Neural cell (in vitro differentiated cells): ENCODE measurements around the gene TBX19. TPM values are rescaled to one million over a fixed set of nuclear protein-coding genes. Genes with fewer than 3 reads are reported as not detected.
A peak's percentile ranks its signal among the peaks of the same experiment; 100 is the strongest.

Experiments used
- H2AFZ ChIP-seq: fragments of 200-600, 300-800 bp; sonication (generic), shearing (Covaris generic); 2 replicates; pipeline ENCODE4 v1.6.0; 2014; ENCODE audit warnings: low read depth, mild to moderate bottlenecking, antibody characterized with exemption, low read length, moderate library complexity
- H3F3A ChIP-seq: fragments of 200-600 bp; shearing (Covaris generic); 2 replicates; pipeline ENCODE4 v1.6.1; 2016; ENCODE audit warnings: mild to moderate bottlenecking, moderate library complexity, mixed read lengths, antibody characterized with exemption, low read length; ENCODE audit not compliant: insufficient read depth, poor library complexity, severe bottlenecking
- H3K27ac ChIP-seq: fragments of 200-600, 300-800 bp; sonication (generic), shearing (Covaris generic); 2 replicates; pipeline ENCODE4 v1.5.1; 2014; ENCODE audit warnings: mild to moderate bottlenecking, low read length, moderate library complexity
- H3K27me3 ChIP-seq: fragments of 300-800, 200-600 bp; sonication (generic), shearing (Covaris generic); 2 replicates; pipeline ENCODE4 v1.6.0; 2014; ENCODE audit warnings: mild to moderate bottlenecking, low read depth, low read length, moderate library complexity; ENCODE audit not compliant: insufficient read depth
- H3K36me3 ChIP-seq: fragments of 300-800, 200-600 bp; sonication (generic), shearing (Covaris generic); 2 replicates; pipeline ENCODE4 v1.5.1; 2014; ENCODE audit warnings: mild to moderate bottlenecking, antibody characterized with exemption, low read length, moderate library complexity; ENCODE audit not compliant: insufficient read depth
- H3K4me2 ChIP-seq: fragments of 300-800, 200-600 bp; sonication (generic), shearing (Covaris generic); 2 replicates; pipeline ENCODE4 v1.6.0; 2014; ENCODE audit warnings: mild to moderate bottlenecking, low read length
- H3K4me3 ChIP-seq: fragments of 300-800, 200-600 bp; sonication (generic), shearing (Covaris generic); 2 replicates; pipeline ENCODE4 v1.5.1; 2014; ENCODE audit warnings: mild to moderate bottlenecking, low read length, moderate library complexity
- H3K79me2 ChIP-seq: fragments of 200-600 bp; shearing (Covaris generic); replicated peaks from 2 replicates; pipeline ENCODE4 v1.6.0; 2014; ENCODE audit warnings: mild to moderate bottlenecking, low read length, moderate library complexity; ENCODE audit not compliant: insufficient read depth
- H3K9ac ChIP-seq: fragments of 300-800, 200-600 bp; sonication (generic), shearing (Covaris generic); 2 replicates; pipeline ENCODE4 v1.6.1; 2016; ENCODE audit warnings: mild to moderate bottlenecking, low read length, mixed read lengths
- H3K9me2 ChIP-seq: fragments of 200-600 bp; shearing (Covaris generic); 2 replicates; pipeline ENCODE4 v1.6.1; 2016; ENCODE audit warnings: mild to moderate bottlenecking, low read length, mixed read lengths; ENCODE audit not compliant: insufficient read depth
- H3K9me3 ChIP-seq: fragments of 200-600, 300-800 bp; sonication (generic), shearing (Covaris generic); 2 replicates; pipeline ENCODE4 v1.6.1; 2016; ENCODE audit warnings: mild to moderate bottlenecking, mixed run types, low read length, moderate library complexity, mixed read lengths
- H4K20me1 ChIP-seq: fragments of 200-600 bp; shearing (Covaris generic); 2 replicates; pipeline ENCODE4 v1.6.1; 2016; ENCODE audit warnings: mild to moderate bottlenecking, mixed run types; ENCODE audit not compliant: insufficient read depth
- EP300 ChIP-seq: fragments of 450-650 bp; conservative IDR thresholded peaks from 2 replicates; pipeline ENCODE4 v1.6.1; 2014; ENCODE audit warnings: antibody characterized with exemption, mild to moderate bottlenecking, moderate library complexity; ENCODE audit not compliant: poor library complexity, severe bottlenecking
- EZH2 ChIP-seq: fragments of 200-600, 300-800 bp; shearing (Covaris generic), sonication (generic); IDR thresholded peaks from 2 replicates; pipeline ENCODE4 v1.6.1; 2014; ENCODE audit warnings: antibody characterized with exemption, low read length, borderline replicate concordance, mild to moderate bottlenecking; ENCODE audit not compliant: insufficient read depth, poor library complexity, severe bottlenecking
- MXI1 ChIP-seq: fragments of 450-650 bp; conservative IDR thresholded peaks from 2 replicates; pipeline ENCODE4 v1.6.1; 2014; ENCODE audit warnings: antibody characterized with exemption, mild to moderate bottlenecking; ENCODE audit not compliant: poor library complexity, severe bottlenecking
- POLR2AphosphoS5 ChIP-seq: IDR thresholded peaks from 2 replicates; pipeline ENCODE4 v1.6.1; 2012
- RAD21 ChIP-seq: fragments of 450-650 bp; conservative IDR thresholded peaks from 2 replicates; pipeline ENCODE4 v1.6.1; 2014; ENCODE audit warnings: antibody characterized with exemption, mild to moderate bottlenecking, moderate library complexity
- SMC3 ChIP-seq: fragments of 450-650 bp; conservative IDR thresholded peaks from 2 replicates; pipeline ENCODE4 v1.6.1; 2014; ENCODE audit warnings: antibody characterized with exemption, mild to moderate bottlenecking, moderate library complexity; ENCODE audit not compliant: poor library complexity
- TAF1 ChIP-seq: IDR thresholded peaks from 2 replicates; pipeline ENCODE4 v1.6.1; 2012; ENCODE audit warnings: low read depth
- polyA plus RNA-seq: library from polyadenylated mRNA; depleted of rRNA; stranded (reverse); fragments of >200 nt; gene quantifications from 2 replicates; pipeline ENCODE4 v1.2.3, GENCODE V29; 2014
- TF ChIP-seq, protein P1 (sequence below): fragments of 450-650 bp; IDR thresholded peaks from 2 replicates; pipeline ENCODE4 v1.5.1; 2014; ENCODE audit warnings: antibody characterized with exemption, mild to moderate bottlenecking, moderate library complexity; ENCODE audit not compliant: poor library complexity, severe bottlenecking
- TF ChIP-seq, protein P2 (sequence below): IDR thresholded peaks from 2 replicates; pipeline ENCODE4 v1.6.1; 2012; ENCODE audit warnings: borderline replicate concordance

The TBX19 gene
- polyA plus RNA-seq, 1 donor from 2014 or later, result 0.42 TPM

DNA sequence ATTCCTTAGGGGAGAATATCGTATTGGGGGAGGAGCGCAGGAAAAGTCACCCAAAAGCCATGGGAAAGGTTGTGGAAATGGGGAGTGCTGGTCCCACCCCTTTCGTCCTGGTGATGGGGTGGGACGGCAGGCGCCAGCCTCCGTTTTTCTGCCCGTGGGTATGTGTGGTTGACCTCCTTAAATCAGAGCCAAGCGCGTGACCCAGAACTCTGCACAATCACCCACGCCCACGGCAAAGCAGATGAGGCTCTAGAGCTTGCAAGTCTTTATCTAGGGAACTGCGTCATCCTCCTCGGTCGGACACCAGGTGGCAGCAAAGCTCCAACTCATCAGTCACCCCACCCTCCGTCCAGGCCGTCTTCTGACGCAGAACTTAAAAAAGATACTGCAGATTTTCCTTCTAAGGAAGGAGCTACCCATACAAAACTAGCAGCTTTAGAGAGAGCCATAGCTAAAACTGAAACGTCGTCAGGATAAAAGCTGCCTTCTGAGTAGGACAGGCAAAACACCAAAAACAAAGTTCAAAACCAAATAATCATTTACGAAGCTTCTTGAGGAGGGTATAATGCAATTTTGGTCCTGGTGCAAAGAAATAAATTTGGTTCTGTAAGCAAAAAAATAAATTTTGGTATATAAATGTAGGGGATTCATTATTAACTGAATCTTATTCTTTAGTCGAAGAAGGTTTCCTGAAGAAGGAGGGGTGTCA, 62.0 kb downstream of the TBX19 start:
- Histone ChIP-seq H3K9ac (no peak overlapping the region), H2AFZ (no peak overlapping the region), H3K4me3 (no peak overlapping the region), H3K36me3 (no peaks in the 10 kb centered on the region), H3F3A (no peaks in the 10 kb centered on the region), H3K9me2 (no peaks in the 10 kb centered on the region), H3K79me2 (no peaks in the 10 kb centered on the region), H3K4me2 (no peak overlapping the region), H4K20me1 (no peaks in the 10 kb centered on the region), H3K9me3 (no peaks in the 10 kb centered on the region), H3K27me3 (no peaks in the 10 kb centered on the region), H3K27ac (no peak overlapping the region)
- TF ChIP-seq SMC3, result peak; percentile 96
- no peak for TF ChIP-seq EP300
- TF ChIP-seq, protein P1, sequence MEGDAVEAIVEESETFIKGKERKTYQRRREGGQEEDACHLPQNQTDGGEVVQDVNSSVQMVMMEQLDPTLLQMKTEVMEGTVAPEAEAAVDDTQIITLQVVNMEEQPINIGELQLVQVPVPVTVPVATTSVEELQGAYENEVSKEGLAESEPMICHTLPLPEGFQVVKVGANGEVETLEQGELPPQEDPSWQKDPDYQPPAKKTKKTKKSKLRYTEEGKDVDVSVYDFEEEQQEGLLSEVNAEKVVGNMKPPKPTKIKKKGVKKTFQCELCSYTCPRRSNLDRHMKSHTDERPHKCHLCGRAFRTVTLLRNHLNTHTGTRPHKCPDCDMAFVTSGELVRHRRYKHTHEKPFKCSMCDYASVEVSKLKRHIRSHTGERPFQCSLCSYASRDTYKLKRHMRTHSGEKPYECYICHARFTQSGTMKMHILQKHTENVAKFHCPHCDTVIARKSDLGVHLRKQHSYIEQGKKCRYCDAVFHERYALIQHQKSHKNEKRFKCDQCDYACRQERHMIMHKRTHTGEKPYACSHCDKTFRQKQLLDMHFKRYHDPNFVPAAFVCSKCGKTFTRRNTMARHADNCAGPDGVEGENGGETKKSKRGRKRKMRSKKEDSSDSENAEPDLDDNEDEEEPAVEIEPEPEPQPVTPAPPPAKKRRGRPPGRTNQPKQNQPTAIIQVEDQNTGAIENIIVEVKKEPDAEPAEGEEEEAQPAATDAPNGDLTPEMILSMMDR, result peak; percentile 90
- TF ChIP-seq MXI1, result no peak
- TF ChIP-seq RAD21, result peak; percentile 95
- TF ChIP-seq, protein P2, sequence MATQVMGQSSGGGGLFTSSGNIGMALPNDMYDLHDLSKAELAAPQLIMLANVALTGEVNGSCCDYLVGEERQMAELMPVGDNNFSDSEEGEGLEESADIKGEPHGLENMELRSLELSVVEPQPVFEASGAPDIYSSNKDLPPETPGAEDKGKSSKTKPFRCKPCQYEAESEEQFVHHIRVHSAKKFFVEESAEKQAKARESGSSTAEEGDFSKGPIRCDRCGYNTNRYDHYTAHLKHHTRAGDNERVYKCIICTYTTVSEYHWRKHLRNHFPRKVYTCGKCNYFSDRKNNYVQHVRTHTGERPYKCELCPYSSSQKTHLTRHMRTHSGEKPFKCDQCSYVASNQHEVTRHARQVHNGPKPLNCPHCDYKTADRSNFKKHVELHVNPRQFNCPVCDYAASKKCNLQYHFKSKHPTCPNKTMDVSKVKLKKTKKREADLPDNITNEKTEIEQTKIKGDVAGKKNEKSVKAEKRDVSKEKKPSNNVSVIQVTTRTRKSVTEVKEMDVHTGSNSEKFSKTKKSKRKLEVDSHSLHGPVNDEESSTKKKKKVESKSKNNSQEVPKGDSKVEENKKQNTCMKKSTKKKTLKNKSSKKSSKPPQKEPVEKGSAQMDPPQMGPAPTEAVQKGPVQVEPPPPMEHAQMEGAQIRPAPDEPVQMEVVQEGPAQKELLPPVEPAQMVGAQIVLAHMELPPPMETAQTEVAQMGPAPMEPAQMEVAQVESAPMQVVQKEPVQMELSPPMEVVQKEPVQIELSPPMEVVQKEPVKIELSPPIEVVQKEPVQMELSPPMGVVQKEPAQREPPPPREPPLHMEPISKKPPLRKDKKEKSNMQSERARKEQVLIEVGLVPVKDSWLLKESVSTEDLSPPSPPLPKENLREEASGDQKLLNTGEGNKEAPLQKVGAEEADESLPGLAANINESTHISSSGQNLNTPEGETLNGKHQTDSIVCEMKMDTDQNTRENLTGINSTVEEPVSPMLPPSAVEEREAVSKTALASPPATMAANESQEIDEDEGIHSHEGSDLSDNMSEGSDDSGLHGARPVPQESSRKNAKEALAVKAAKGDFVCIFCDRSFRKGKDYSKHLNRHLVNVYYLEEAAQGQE, result no peak
- no peak for TF ChIP-seq EZH2
- no peak for TF ChIP-seq POLR2AphosphoS5
- no peak for TF ChIP-seq TAF1

DNA sequence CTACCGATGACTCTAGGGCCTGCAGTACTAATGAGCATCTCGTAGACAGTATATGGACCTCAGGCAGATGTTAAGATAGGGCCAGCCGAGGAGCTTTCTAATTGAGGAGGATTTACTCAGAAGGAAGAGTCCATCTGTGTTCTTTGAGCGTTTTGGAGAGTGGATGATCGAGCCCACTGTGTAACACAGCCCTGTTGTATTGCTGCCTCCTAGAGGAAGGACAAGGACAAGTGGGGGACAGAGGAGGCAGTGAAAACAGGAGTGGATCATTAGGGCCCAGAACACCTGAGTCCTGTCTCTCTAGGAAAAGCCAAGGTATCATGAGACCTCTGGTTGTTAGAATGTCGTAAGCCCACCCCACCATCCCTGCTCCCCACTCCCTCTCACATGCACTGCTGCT, 62.9 kb downstream of the TBX19 start:
- Histone ChIP-seq H3K27me3 (no peaks in the 10 kb centered on the region), H3K4me2 (no peak overlapping the region), H3K36me3 (no peaks in the 10 kb centered on the region), H3K4me3 (no peak overlapping the region), H4K20me1 (no peaks in the 10 kb centered on the region), H3K9ac (no peak overlapping the region), H2AFZ (no peak overlapping the region), H3K9me3 (no peaks in the 10 kb centered on the region), H3K9me2 (no peaks in the 10 kb centered on the region), H3K27ac (no peak overlapping the region), H3F3A (no peaks in the 10 kb centered on the region), H3K79me2 (no peaks in the 10 kb centered on the region)
- no peak for TF ChIP-seq TAF1
- no peak for TF ChIP-seq SMC3
- TF ChIP-seq MXI1, result no peak
- no peak for TF ChIP-seq RAD21
- no peak for TF ChIP-seq EP300
